ENCODE measurements around the gene KIF5C.

The KIF5C gene

GRCh38 chr2:148888003-148888501, 13.0 kb downstream of the KIF5C start:
- TF ChIP-seq, protein P1, sequence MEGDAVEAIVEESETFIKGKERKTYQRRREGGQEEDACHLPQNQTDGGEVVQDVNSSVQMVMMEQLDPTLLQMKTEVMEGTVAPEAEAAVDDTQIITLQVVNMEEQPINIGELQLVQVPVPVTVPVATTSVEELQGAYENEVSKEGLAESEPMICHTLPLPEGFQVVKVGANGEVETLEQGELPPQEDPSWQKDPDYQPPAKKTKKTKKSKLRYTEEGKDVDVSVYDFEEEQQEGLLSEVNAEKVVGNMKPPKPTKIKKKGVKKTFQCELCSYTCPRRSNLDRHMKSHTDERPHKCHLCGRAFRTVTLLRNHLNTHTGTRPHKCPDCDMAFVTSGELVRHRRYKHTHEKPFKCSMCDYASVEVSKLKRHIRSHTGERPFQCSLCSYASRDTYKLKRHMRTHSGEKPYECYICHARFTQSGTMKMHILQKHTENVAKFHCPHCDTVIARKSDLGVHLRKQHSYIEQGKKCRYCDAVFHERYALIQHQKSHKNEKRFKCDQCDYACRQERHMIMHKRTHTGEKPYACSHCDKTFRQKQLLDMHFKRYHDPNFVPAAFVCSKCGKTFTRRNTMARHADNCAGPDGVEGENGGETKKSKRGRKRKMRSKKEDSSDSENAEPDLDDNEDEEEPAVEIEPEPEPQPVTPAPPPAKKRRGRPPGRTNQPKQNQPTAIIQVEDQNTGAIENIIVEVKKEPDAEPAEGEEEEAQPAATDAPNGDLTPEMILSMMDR (IDR thresholded peaks at IDR 0.05): no peak

DNA sequence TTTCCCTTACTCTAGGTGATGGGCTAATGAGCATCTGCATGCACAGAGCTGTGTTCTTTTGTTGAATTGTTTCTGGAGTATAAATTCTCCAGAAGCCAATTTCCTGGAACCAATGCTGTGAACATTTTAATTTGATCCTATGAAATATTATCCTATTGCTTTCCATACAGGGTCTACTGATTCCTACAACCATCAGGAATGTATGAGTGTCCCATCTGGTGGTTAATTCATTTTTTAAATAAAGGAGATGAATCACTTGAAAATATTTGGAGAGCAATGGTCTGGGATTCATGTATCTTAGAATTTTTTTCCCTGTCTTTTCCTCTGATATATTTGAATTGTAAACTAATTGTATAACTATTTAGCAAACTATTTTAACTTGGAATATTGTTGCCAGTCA, 14.0 kb downstream of the KIF5C start:
- TF ChIP-seq, protein P1 (IDR thresholded peaks at IDR 0.05): no peak

DNA sequence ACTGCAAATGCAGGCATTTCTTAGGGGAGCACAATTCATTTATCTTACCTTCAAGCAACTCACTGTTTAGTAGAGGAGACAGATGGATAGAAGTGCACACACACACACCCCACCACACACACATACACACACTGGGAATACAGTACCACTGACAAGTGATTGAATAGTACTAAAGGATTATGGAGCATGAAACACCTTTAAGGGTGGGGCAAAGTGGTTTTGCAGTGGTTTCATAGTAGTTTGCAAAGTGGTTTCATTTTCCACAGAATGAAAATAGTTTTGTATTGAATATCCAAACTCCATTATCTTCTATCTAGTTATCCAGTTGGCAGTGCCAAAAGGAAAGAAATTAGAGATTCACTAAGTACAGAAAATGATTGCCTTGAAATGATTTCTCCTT, 18.9 kb downstream of the KIF5C start:
- TF ChIP-seq, protein P1 (IDR thresholded peaks at IDR 0.05): no peak

DNA sequence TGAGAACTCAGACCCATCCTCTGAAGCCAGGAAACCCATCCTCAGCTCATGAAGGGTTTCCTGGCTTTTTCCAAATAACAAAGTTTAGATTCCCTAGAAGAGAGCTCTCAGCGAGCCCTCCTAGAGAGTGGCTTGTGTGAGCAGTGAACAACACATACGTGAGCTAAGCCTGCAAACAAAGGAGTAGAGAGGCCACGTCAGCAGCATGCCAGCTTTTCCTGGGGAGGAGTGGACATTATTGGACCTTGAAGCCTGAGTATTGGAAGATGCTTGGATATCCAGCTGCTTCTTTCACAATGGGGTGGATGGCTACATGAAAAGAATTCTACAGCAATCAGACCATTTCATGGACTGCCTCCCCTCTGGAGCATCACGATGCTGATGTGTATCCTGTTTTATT, 21.1 kb downstream of the KIF5C start:
- TF ChIP-seq, protein P1 (IDR thresholded peaks at IDR 0.05): no peak

DNA sequence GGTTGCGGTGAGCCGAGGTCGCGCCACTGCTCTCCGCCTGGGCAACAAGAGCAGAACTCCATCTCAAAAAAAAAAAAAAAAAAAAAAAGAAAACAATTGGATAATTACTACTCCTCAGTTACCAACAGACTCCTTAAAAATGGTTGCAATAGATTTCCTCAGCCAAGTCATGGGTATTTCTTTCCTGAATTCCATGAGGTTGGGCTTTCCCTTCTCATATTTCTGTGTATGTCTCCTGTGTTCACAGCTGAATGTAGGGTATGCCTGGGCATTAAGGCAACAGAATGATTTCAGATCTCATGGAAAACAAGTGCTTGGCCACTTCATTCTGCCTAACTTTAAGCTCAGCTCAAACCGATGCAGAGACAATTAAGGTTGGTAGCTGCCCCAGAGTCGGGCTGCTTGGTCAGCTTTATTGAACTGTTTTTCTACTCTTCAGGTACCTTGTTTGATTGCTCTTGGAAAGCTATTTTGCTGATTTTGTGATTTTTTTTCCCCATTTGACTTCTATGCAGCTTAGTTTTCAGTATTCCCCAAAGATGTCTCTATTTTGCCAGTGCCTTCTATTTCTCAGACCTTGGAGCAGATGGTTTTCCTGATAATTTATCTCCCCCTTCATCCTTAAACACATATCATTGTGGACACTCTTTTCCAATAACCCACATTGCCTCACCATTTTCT, 24.8 kb downstream of the KIF5C start:
- TF ChIP-seq, protein P1 (IDR thresholded peaks at IDR 0.05): no peak

DNA sequence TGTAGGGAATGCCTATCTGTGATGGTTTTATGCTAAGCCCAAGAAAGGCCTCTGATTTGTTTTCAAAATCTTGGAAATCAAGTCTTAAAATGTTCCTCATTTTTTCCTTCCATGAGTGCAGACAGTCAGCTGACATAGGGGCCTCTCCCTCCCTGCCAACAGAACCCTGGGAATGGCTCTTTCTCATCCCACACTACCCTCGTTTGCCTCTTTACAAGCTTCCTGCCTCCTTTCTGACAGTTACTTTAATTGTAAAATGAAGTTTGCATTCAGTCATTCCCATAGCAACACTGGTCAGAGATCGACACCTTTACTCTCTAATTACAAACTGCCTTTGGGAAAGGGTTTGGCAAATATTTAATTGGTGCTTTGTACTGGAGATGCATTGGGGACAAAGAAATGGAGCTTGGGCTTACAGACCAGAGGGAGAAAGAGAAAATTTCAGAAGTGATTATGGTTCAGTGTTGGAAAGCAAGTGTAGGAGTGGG, 25.4 kb downstream of the KIF5C start:
- TF ChIP-seq, protein P1 (IDR thresholded peaks at IDR 0.05): no peak

- TF ChIP-seq, protein P1 (IDR thresholded peaks at IDR 0.05): no peak
Measured at GRCh38 chr2:148901142-148901541, 26.1 kb downstream of the KIF5C start.
